ENCODE data around the gene ANKRD28.

DNA sequence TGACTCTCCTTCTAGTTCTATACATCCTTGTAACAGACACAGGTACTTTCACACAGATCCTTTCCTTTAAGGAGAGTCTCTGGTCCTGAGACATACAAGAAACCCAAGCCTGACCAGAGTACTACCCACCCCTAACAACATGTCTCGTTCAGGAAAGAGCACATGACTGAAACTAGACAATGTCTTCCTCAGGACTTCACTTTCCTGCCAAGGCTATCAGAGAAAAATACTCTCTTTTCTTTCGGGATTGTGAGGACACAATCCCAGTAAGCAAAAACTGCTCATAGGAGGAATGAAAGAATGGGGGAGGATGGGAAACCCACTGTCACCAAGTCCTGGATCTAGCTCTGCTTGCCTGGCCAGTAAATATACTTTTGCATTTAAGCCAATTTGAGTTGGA, 11.5 kb upstream of the ANKRD28 start:
- TF ChIP-seq SIN3A (IDR thresholded peaks at IDR 0.05; ENCODE audit: borderline replicate concordance, low read depth, low read length) (no peak), TCF7 (IDR thresholded peaks at IDR 0.05; ENCODE audit: low read depth) (no peak), POLR2A (IDR thresholded peaks at IDR 0.05; ENCODE audit: insufficient read depth in 1 of 2, low read depth in 2 of 2, low read length in 2 of 2) (no peak), KAT8 (CRISPR knock-in tag; IDR thresholded peaks at IDR 0.05) (no peak), TOE1 (CRISPR knock-in tag; IDR thresholded peaks at IDR 0.05) (no peak), GTF3A (CRISPR knock-in tag; conservative IDR thresholded peaks at IDR 0.05) (no peak), CBFB (CRISPR knock-in tag; IDR thresholded peaks at IDR 0.05) (no peak), MXI1 (IDR thresholded peaks at IDR 0.05; ENCODE audit: borderline replicate concordance, low read depth, low read length) (no peak), CENPX (CRISPR knock-in tag; IDR thresholded peaks at IDR 0.05) (no peak)
- TF ChIP-seq, protein P1, sequence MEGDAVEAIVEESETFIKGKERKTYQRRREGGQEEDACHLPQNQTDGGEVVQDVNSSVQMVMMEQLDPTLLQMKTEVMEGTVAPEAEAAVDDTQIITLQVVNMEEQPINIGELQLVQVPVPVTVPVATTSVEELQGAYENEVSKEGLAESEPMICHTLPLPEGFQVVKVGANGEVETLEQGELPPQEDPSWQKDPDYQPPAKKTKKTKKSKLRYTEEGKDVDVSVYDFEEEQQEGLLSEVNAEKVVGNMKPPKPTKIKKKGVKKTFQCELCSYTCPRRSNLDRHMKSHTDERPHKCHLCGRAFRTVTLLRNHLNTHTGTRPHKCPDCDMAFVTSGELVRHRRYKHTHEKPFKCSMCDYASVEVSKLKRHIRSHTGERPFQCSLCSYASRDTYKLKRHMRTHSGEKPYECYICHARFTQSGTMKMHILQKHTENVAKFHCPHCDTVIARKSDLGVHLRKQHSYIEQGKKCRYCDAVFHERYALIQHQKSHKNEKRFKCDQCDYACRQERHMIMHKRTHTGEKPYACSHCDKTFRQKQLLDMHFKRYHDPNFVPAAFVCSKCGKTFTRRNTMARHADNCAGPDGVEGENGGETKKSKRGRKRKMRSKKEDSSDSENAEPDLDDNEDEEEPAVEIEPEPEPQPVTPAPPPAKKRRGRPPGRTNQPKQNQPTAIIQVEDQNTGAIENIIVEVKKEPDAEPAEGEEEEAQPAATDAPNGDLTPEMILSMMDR (CRISPR knock-in tag; IDR thresholded peaks at IDR 0.05): no peak

All from HepG2 (cell line).